CD4-positive, alpha-beta T cell treated with Interferon alpha-2 for 1 hour (primary cell): ENCODE measurements around the gene WNT3A.

Experiments
- DNase-seq, 2 donors: peaks; one replicate each; pipeline ENCODE4 v3.0.0-alpha.2; 2020 to 2022

WNT3A gene

GRCh38 chr1:228085287-228085951 is 78.6 kb downstream of the WNT3A start:
- no peak for DNase-seq

- DNase-seq = no peak
These were observed 81.0 kb downstream of the WNT3A start for GRCh38 chr1:228087771-228088251.

- peak in 1 of 2 donors; percentile 55 for DNase-seq
These were observed 82.0 kb downstream of the WNT3A start for GRCh38 chr1:228088586-228089498.

- no peak for DNase-seq
These were observed 83.0 kb downstream of the WNT3A start for GRCh38 chr1:228089519-228090380.

GRCh38 chr1:228090613-228091081 is 83.8 kb downstream of the WNT3A start:
- no peak for DNase-seq

- no peak for DNase-seq
These were observed 84.3 kb downstream of the WNT3A start for GRCh38 chr1:228091084-228091483.

GRCh38 chr1:228092342-228093049 is 85.7 kb downstream of the WNT3A start:
- DNase-seq = no peak

GRCh38 chr1:228093050-228093906 is 86.5 kb downstream of the WNT3A start:
- DNase-seq = no peak

- no peak for DNase-seq
These were observed 87.7 kb downstream of the WNT3A start for GRCh38 chr1:228094432-228095016.

GRCh38 chr1:228095161-228095560 is 88.4 kb downstream of the WNT3A start:
- no peak for DNase-seq

- DNase-seq = no peak
These were observed 89.1 kb downstream of the WNT3A start for GRCh38 chr1:228095938-228096337.

- DNase-seq = no peak
These were observed 89.9 kb downstream of the WNT3A start for GRCh38 chr1:228096416-228097332.

GRCh38 chr1:228097333-228098081 is 90.7 kb downstream of the WNT3A start:
- DNase-seq = no peak

GRCh38 chr1:228098323-228098931 is 91.6 kb downstream of the WNT3A start:
- no peak for DNase-seq

GRCh38 chr1:228099331-228099732 is 92.5 kb downstream of the WNT3A start:
- DNase-seq = no peak

- DNase-seq = no peak
These were observed 94.2 kb downstream of the WNT3A start for GRCh38 chr1:228100822-228101613.

GRCh38 chr1:228101614-228101993 is 94.8 kb downstream of the WNT3A start:
- peak in 1 of 2 donors; percentile 48 for DNase-seq
